Natural killer cell (primary cell): ENCODE data around the gene AGBL4. TPM values are rescaled to one million over a fixed set of nuclear protein-coding genes. Genes with fewer than 3 reads are reported as not detected.

Experiments
- ATAC-seq, 3 donors: fragments of 150-1000 bp in 2 of 3; fragments of 200-7000 bp in 1 of 3; cut with Tn5 transposase; 1 replicate in 1 of 3; 2 replicates in 2 of 3; pipeline ENCODE4 v1.10.0; 2021; ENCODE audit warnings: mild to moderate bottlenecking in 2 of 3, moderate library complexity in 2 of 3
- DNase-seq, 2 donors: peaks; one replicate each; pipeline versions ENCODE4 v3.0.0 to v3.0.0-alpha.2; 2013 to 2021; ENCODE audit warnings: mixed read lengths in 1 of 2
- H3K27ac ChIP-seq: one replicate; pipeline ENCODE4 v1.5.1; 2013; ENCODE audit warnings: mild to moderate bottlenecking, low read length
- H3K27me3 ChIP-seq: one replicate; pipeline ENCODE4 v1.6.1; 2013; ENCODE audit warnings: low read length; ENCODE audit not compliant: control insufficient read depth, insufficient read depth
- H3K36me3 ChIP-seq: one replicate; pipeline ENCODE4 v1.6.1; 2013; ENCODE audit warnings: low read length; ENCODE audit not compliant: control insufficient read depth, insufficient read depth
- H3K4me1 ChIP-seq: one replicate; pipeline ENCODE4 v1.6.1; 2013; ENCODE audit warnings: low read length; ENCODE audit not compliant: control insufficient read depth, insufficient read depth
- H3K4me3 ChIP-seq: one replicate; pipeline ENCODE4 v1.5.1; 2013; ENCODE audit warnings: low read length
- H3K9me3 ChIP-seq: one replicate; pipeline ENCODE4 v1.6.1; 2013; ENCODE audit warnings: low read length; ENCODE audit not compliant: control insufficient read depth, insufficient read depth
- H3K27ac Mint-ChIP-seq, 2 donors: one replicate each; pipeline ENCODE4 v1.8.0; 2022; ENCODE audit warnings: mild to moderate bottlenecking in 2 of 2, mixed read lengths in 2 of 2, moderate library complexity in 1 of 2
- H3K27me3 Mint-ChIP-seq, 2 donors: one replicate each; pipeline ENCODE4 v1.8.0; 2022; ENCODE audit warnings: low read depth in 2 of 2, mixed read lengths in 2 of 2
- H3K36me3 Mint-ChIP-seq: one replicate; pipeline ENCODE4 v1.8.0; 2022; ENCODE audit warnings: mixed read lengths
- H3K4me1 Mint-ChIP-seq, 2 donors: one replicate each; pipeline ENCODE4 v1.8.0; 2022; ENCODE audit warnings: mixed read lengths in 2 of 2
- H3K4me3 Mint-ChIP-seq: one replicate; pipeline ENCODE4 v1.8.0; 2022; ENCODE audit warnings: mild to moderate bottlenecking, moderate library complexity, mixed read lengths
- H3K9me3 Mint-ChIP-seq, 2 donors: one replicate each; pipeline ENCODE4 v1.8.0; 2022; ENCODE audit warnings: mixed read lengths in 2 of 2
- CTCF ChIP-seq: fragments of 200-600 bp; IDR thresholded peaks from one replicate; pipeline ENCODE4 v1.8.0; 2022; ENCODE audit warnings: antibody characterized with exemption
- WGBS: methylation state at CpG from one replicate; pipeline ENCODE4 v1.1.7; 2013; ENCODE audit warnings: missing lambda C conversion rate; ENCODE audit not compliant: insufficient coverage; 5-methylcytosine and 5-hydroxymethylcytosine counted together
- intact Hi-C: fragments of 100-400 bp; cut with micrococcal nuclease; formaldehyde crosslinking; loops from one replicate; pipeline ENCODE4 v1.14.2; 2022
- total RNA-seq, 4 donors: library from RNA; stranded (reverse); fragments of 120-200 nt in 1 of 4; gene quantifications; one replicate each; pipeline versions ENCODE4 v1.2.3 to v1.2.4, GENCODE V29; 2013 to 2022

Gene AGBL4
- total RNA-seq, 3 donors from 2014 or later (not counting 1 experiment from before 2014, with no cell fraction given) = not detected

GRCh38 chr1:49340576-49340975, 683.2 kb downstream of the AGBL4 start:
- H3K9me3 Mint-ChIP-seq = peaks cover 0 to 6% of the 10 kb centered on the region in 2 donors
- intact Hi-C loops = no loop called here

GRCh38 chr1:49339043-49339442, 684.7 kb downstream of the AGBL4 start:
- Mint-ChIP-seq H3K9me3 (peaks cover 3 to 6% of the 10 kb centered on the region in 2 donors), H3K4me3 (no peak overlapping the region), H3K4me1 (no peaks in the 10 kb centered on the region), H3K27me3 (no peaks in the 10 kb centered on the region), H3K27ac (no peak overlapping the region), H3K36me3 (no peaks in the 10 kb centered on the region)
- TF ChIP-seq CTCF = no peak
- Histone ChIP-seq H3K36me3 (no peaks in the 10 kb centered on the region), H3K9me3 (no peaks in the 10 kb centered on the region), H3K4me1 (no peaks in the 10 kb centered on the region), H3K27me3 (no peaks in the 10 kb centered on the region), H3K27ac (no peak overlapping the region), H3K4me3 (no peak overlapping the region)
- DNase-seq = no peak
- no peak for ATAC-seq
- 67% methylated on average over 2 of the region's 4 CpGs for WGBS
- intact Hi-C loops = no loop called here

More at GRCh38 chr1:49340576-49340975, 683.2 kb downstream of the AGBL4 start:
- no peak overlapping the region for H3K4me3 Mint-ChIP-seq
- Histone ChIP-seq H3K4me3 (no peak overlapping the region), H3K4me1 (no peaks in the 10 kb centered on the region), H3K27me3 (no peaks in the 10 kb centered on the region), H3K36me3 (no peaks in the 10 kb centered on the region), H3K9me3 (no peaks in the 10 kb centered on the region), H3K27ac (no peak overlapping the region)
- no peaks in the 10 kb centered on the region for H3K4me1 Mint-ChIP-seq
- DNase-seq (no peak), ATAC-seq (no peak)
- TF ChIP-seq CTCF = no peak
- H3K27ac Mint-ChIP-seq = no peak overlapping the region
- WGBS = 86% methylated on average over 2 of the region's 2 CpGs
- H3K36me3 Mint-ChIP-seq = no peaks in the 10 kb centered on the region
- H3K27me3 Mint-ChIP-seq = no peaks in the 10 kb centered on the region

- 100% methylated on average over 1 of the region's 1 CpG for WGBS
- H3K36me3 Mint-ChIP-seq = no peaks in the 10 kb centered on the region
- H3K4me1 Mint-ChIP-seq = no peaks in the 10 kb centered on the region
- ATAC-seq (no peak), DNase-seq (no peak)
- no peaks in the 10 kb centered on the region for H3K27me3 ChIP-seq
- no peak for TF ChIP-seq CTCF
- no peaks in the 10 kb centered on the region for H3K36me3 ChIP-seq
- peaks cover 3 to 6% of the 10 kb centered on the region in 2 donors for H3K9me3 Mint-ChIP-seq
- intact Hi-C loops = no loop called here
- no peak overlapping the region for H3K27ac ChIP-seq
- H3K4me1 ChIP-seq = no peaks in the 10 kb centered on the region
- H3K27ac Mint-ChIP-seq = no peak overlapping the region
- no peak overlapping the region for H3K4me3 ChIP-seq
- no peaks in the 10 kb centered on the region for H3K27me3 Mint-ChIP-seq
- H3K9me3 ChIP-seq = no peaks in the 10 kb centered on the region
- H3K4me3 Mint-ChIP-seq = no peak overlapping the region
Observed at GRCh38 chr1:49337251-49337650, 686.5 kb downstream of the AGBL4 start.

GRCh38 chr1:49333906-49334305, 689.8 kb downstream of the AGBL4 start:
- Histone ChIP-seq H3K36me3 (no peaks in the 10 kb centered on the region), H3K9me3 (no peaks in the 10 kb centered on the region), H3K27me3 (no peaks in the 10 kb centered on the region), H3K4me1 (no peaks in the 10 kb centered on the region), H3K4me3 (no peak overlapping the region), H3K27ac (no peak overlapping the region)
- Mint-ChIP-seq H3K4me3 (no peak overlapping the region), H3K9me3 (peaks cover 3 to 6% of the 10 kb centered on the region in 2 donors), H3K36me3 (no peaks in the 10 kb centered on the region), H3K27me3 (no peaks in the 10 kb centered on the region), H3K4me1 (no peaks in the 10 kb centered on the region), H3K27ac (no peak overlapping the region)
- DNase-seq (no peak), ATAC-seq (no peak)
- TF ChIP-seq CTCF = no peak
- intact Hi-C loops = no loop called here
- 76% methylated on average over 2 of the region's 2 CpGs for WGBS
